ENCODE results near the gene BBIP1. TPM values are rescaled to one million over a fixed set of nuclear protein-coding genes. Genes with fewer than 3 reads are reported as not detected.

BBIP1 gene
- total RNA-seq, 1 donor from 2014 or later = 6.3 TPM

DNA sequence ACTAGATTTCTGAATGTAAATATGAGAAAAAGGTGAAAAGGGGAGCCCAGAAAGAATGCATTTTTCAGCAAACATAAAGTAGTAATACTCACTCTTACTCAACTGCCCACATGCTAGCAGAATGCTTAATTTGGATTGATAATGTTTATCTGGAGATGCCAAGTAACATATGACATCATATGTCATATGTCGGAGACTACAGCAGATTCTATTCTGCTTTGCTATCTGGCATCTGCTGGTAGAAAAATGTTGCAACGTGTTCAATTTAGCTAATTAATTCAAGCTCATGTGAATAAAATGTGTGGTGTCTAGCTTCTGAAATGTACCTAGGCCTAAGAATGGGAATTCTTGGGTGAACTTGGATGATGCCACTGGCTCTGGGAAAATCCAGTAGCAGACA is 4.5 kb downstream of the BBIP1 start:
- H3K27ac ChIP-seq (ENCODE audit: low read depth, low read length) = no peak overlapping the region

GRCh38 chr10:110912374-110912773 is 6.6 kb downstream of the BBIP1 start:
- no peak overlapping the region for H3K4me3 ChIP-seq (ENCODE audit: low read length in 3 of 3)
- H3K9me3 ChIP-seq (ENCODE audit: control insufficient read depth in 3 of 3, low read length in 3 of 3) = no peaks in the 10 kb centered on the region
- H3K9ac ChIP-seq (ENCODE audit: low read depth in 1 of 3, low read length in 3 of 3) = no peak overlapping the region
- H3K27ac ChIP-seq (ENCODE audit: low read depth, low read length) = no peak overlapping the region
- peaks cover 0 to 6% (median 0%) of the 10 kb centered on the region in 3 donors for H3K36me3 ChIP-seq (ENCODE audit: control insufficient read depth in 3 of 3, insufficient read depth in 3 of 3, low read length in 3 of 3)
- no peaks in the 10 kb centered on the region for H3K27me3 ChIP-seq (ENCODE audit: control insufficient read depth in 3 of 3, insufficient read depth in 3 of 3, low read length in 3 of 3)
- peaks cover 0 to 4% (median 2%) of the 10 kb centered on the region in 3 donors for H3K4me1 ChIP-seq (ENCODE audit: control insufficient read depth in 3 of 3, insufficient read depth in 3 of 3, low read length in 3 of 3)

More for the DNA sequence above, 4.5 kb downstream of the BBIP1 start:
- Histone ChIP-seq H3K27me3 (ENCODE audit: control insufficient read depth in 3 of 3, insufficient read depth in 3 of 3, low read length in 3 of 3) (no peaks in the 10 kb centered on the region), H3K4me3 (ENCODE audit: low read length in 3 of 3) (no peak overlapping the region), H3K9me3 (ENCODE audit: control insufficient read depth in 3 of 3, low read length in 3 of 3) (no peaks in the 10 kb centered on the region), H3K9ac (ENCODE audit: low read depth in 1 of 3, low read length in 3 of 3) (no peak overlapping the region), H3K36me3 (ENCODE audit: control insufficient read depth in 3 of 3, insufficient read depth in 3 of 3, low read length in 3 of 3) (peaks cover 0 to 6% (median 0%) of the 10 kb centered on the region in 3 donors), H3K4me1 (ENCODE audit: control insufficient read depth in 3 of 3, insufficient read depth in 3 of 3, low read length in 3 of 3) (peaks cover 3 to 10% (median 10%) of the 10 kb centered on the region in 3 donors)

DNA sequence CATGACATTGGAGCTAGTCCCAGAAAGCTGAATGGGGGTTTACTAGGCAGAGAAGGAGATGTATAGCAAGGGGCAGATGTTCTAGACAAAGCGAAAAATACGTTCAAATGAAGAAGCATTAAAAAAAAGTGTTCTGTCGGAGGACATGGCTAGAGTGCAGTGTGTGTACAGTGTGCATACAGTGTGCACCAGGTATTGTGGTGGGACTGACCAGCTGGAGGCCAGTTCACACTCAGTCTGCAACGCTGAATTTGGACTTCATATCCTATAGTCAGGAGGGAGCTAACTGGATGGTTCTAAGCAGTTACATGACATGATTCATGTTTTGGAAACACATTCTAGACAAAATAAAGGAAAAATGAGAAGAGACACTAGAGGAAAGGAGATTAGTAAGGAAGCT is 8.8 kb downstream of the BBIP1 start:
- Histone ChIP-seq H3K27ac (ENCODE audit: low read depth, low read length) (no peak overlapping the region), H3K27me3 (ENCODE audit: control insufficient read depth in 3 of 3, insufficient read depth in 3 of 3, low read length in 3 of 3) (no peaks in the 10 kb centered on the region), H3K36me3 (ENCODE audit: control insufficient read depth in 3 of 3, insufficient read depth in 3 of 3, low read length in 3 of 3) (peaks cover 0 to 6% (median 0%) of the 10 kb centered on the region in 3 donors), H3K4me1 (ENCODE audit: control insufficient read depth in 3 of 3, insufficient read depth in 3 of 3, low read length in 3 of 3) (no peaks in the 10 kb centered on the region), H3K4me3 (ENCODE audit: low read length in 3 of 3) (no peak overlapping the region), H3K9ac (ENCODE audit: low read depth in 1 of 3, low read length in 3 of 3) (no peak overlapping the region), H3K9me3 (ENCODE audit: control insufficient read depth in 3 of 3, low read length in 3 of 3) (no peaks in the 10 kb centered on the region)

GRCh38 chr10:110903280-110904278 is 15.4 kb downstream of the BBIP1 start:
- H3K36me3 ChIP-seq (ENCODE audit: control insufficient read depth in 3 of 3, insufficient read depth in 3 of 3, low read length in 3 of 3) = peaks cover 0 to 11% (median 4%) of the 10 kb centered on the region in 3 donors
- H3K4me3 ChIP-seq (ENCODE audit: low read length in 3 of 3) = no peak overlapping the region
- H3K4me1 ChIP-seq (ENCODE audit: control insufficient read depth in 3 of 3, insufficient read depth in 3 of 3, low read length in 3 of 3) = no peaks in the 10 kb centered on the region
- H3K27ac ChIP-seq (ENCODE audit: low read depth, low read length) = no peak overlapping the region
- H3K9me3 ChIP-seq (ENCODE audit: control insufficient read depth in 3 of 3, low read length in 3 of 3) = no peaks in the 10 kb centered on the region
- no peaks in the 10 kb centered on the region for H3K27me3 ChIP-seq (ENCODE audit: control insufficient read depth in 3 of 3, insufficient read depth in 3 of 3, low read length in 3 of 3)
- H3K9ac ChIP-seq (ENCODE audit: low read depth in 1 of 3, low read length in 3 of 3) = no peak overlapping the region

DNA sequence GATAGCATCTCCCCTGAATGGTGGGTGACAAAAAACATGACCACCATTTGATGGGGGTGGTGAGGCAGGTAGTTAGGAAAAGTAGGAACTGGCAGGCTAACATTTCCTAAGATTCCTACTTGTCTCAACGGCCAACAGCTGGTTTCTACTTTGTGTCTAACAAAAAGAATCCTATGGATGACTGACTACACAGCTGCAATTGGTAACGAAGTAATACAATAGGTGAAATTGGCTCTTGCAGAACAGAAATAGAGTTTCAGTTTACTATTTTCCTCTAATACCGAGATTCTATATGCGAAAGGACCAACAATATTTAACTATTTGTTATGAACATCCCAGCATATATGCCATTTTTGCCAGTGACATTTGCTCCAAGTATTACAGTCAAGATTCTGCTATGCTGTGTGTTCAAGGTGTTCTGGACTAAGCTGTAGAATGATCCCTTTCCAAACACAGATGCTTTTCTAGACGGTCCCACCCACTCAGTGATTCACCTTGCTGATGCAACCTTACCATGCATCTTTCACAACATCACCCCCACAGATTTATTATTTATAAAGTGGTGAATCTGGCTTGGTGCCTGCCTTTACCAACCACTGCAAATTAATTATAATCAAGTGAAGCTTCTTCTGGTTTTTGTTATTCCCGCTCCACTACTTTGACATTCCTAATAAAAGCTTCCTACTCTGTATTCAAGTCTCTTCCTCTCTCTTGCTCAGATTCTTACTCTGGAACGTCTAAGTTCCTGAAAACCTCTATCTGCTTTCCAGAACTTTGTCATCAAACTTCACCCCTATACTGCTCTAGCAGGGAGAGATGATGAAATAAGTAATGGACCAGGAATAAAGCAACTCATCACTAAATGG is 16.8 kb downstream of the BBIP1 start:
- peaks cover 0 to 1% (median 0%) of the 10 kb centered on the region in 3 donors for H3K4me1 ChIP-seq (ENCODE audit: control insufficient read depth in 3 of 3, insufficient read depth in 3 of 3, low read length in 3 of 3)
- H3K9ac ChIP-seq (ENCODE audit: low read depth in 1 of 3, low read length in 3 of 3) = no peak overlapping the region
- H3K4me3 ChIP-seq (ENCODE audit: low read length in 3 of 3) = no peak overlapping the region
- no peaks in the 10 kb centered on the region for H3K9me3 ChIP-seq (ENCODE audit: control insufficient read depth in 3 of 3, low read length in 3 of 3)
- no peaks in the 10 kb centered on the region for H3K27me3 ChIP-seq (ENCODE audit: control insufficient read depth in 3 of 3, insufficient read depth in 3 of 3, low read length in 3 of 3)
- H3K27ac ChIP-seq (ENCODE audit: low read depth, low read length) = no peak overlapping the region
- H3K36me3 ChIP-seq (ENCODE audit: control insufficient read depth in 3 of 3, insufficient read depth in 3 of 3, low read length in 3 of 3) = peaks cover 2 to 16% (median 6%) of the 10 kb centered on the region in 3 donors

GRCh38 chr10:110900983-110901382 is 18.0 kb downstream of the BBIP1 start:
- H3K9ac ChIP-seq (ENCODE audit: low read depth in 1 of 3, low read length in 3 of 3) = no peak overlapping the region
- no peak overlapping the region for H3K27ac ChIP-seq (ENCODE audit: low read depth, low read length)
- no peak overlapping the region for H3K4me3 ChIP-seq (ENCODE audit: low read length in 3 of 3)
- H3K36me3 ChIP-seq (ENCODE audit: control insufficient read depth in 3 of 3, insufficient read depth in 3 of 3, low read length in 3 of 3) = peaks cover 5 to 24% (median 14%) of the 10 kb centered on the region in 3 donors
- H3K9me3 ChIP-seq (ENCODE audit: control insufficient read depth in 3 of 3, low read length in 3 of 3) = no peaks in the 10 kb centered on the region
- no peaks in the 10 kb centered on the region for H3K27me3 ChIP-seq (ENCODE audit: control insufficient read depth in 3 of 3, insufficient read depth in 3 of 3, low read length in 3 of 3)
- H3K4me1 ChIP-seq (ENCODE audit: control insufficient read depth in 3 of 3, insufficient read depth in 3 of 3, low read length in 3 of 3) = peaks cover 0 to 3% (median 0%) of the 10 kb centered on the region in 3 donors

- Histone ChIP-seq H3K27ac (ENCODE audit: low read depth, low read length) (no peak overlapping the region), H3K4me1 (ENCODE audit: control insufficient read depth in 3 of 3, insufficient read depth in 3 of 3, low read length in 3 of 3) (peaks cover 0 to 3% (median 0%) of the 10 kb centered on the region in 3 donors), H3K9ac (ENCODE audit: low read depth in 1 of 3, low read length in 3 of 3) (no peak overlapping the region), H3K4me3 (ENCODE audit: low read length in 3 of 3) (no peak overlapping the region), H3K27me3 (ENCODE audit: control insufficient read depth in 3 of 3, insufficient read depth in 3 of 3, low read length in 3 of 3) (no peaks in the 10 kb centered on the region), H3K36me3 (ENCODE audit: control insufficient read depth in 3 of 3, insufficient read depth in 3 of 3, low read length in 3 of 3) (peaks cover 6 to 30% (median 21%) of the 10 kb centered on the region in 3 donors), H3K9me3 (ENCODE audit: control insufficient read depth in 3 of 3, low read length in 3 of 3) (no peaks in the 10 kb centered on the region)
Measured at GRCh38 chr10:110898391-110898790, 20.6 kb downstream of the BBIP1 start.

- Histone ChIP-seq H3K4me3 (ENCODE audit: low read length in 3 of 3) (no peak overlapping the region), H3K27ac (ENCODE audit: low read depth, low read length) (no peak overlapping the region), H3K9me3 (ENCODE audit: control insufficient read depth in 3 of 3, low read length in 3 of 3) (no peaks in the 10 kb centered on the region), H3K27me3 (ENCODE audit: control insufficient read depth in 3 of 3, insufficient read depth in 3 of 3, low read length in 3 of 3) (no peaks in the 10 kb centered on the region), H3K4me1 (ENCODE audit: control insufficient read depth in 3 of 3, insufficient read depth in 3 of 3, low read length in 3 of 3) (peaks cover 0 to 3% (median 0%) of the 10 kb centered on the region in 3 donors), H3K36me3 (ENCODE audit: control insufficient read depth in 3 of 3, insufficient read depth in 3 of 3, low read length in 3 of 3) (peaks cover 6 to 34% (median 22%) of the 10 kb centered on the region in 3 donors), H3K9ac (ENCODE audit: low read depth in 1 of 3, low read length in 3 of 3) (no peak overlapping the region)
Measured at GRCh38 chr10:110897184-110897583, 21.8 kb downstream of the BBIP1 start.

DNA sequence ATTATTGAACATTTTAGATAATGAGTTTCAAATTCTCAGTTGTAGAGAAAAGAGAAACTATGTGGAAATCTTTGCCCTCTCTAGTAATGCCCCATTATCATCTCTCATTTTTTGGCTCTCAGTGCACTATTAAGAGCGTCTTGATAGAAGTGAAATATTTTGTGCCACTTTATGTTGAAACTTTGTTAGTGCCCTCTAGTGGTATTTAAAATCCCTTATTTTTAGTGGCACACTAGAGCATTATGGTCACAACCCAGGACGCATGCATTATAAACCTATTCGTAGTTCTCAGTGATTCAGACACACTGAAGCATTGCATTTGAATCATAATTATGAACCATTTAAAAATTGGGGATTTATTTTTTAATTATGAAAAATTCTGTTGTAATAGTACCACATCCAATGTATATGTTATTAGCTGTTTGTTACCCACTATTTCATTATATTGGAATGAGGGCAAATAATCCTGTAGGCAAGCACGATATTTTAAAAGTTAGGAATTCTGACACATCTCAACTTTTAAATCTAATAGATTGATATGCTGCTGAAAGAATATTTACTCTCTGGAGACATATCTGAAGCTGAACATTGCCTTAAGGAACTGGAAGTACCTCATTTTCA is 25.3 kb downstream of the BBIP1 start:
- Histone ChIP-seq H3K36me3 (ENCODE audit: control insufficient read depth in 3 of 3, insufficient read depth in 3 of 3, low read length in 3 of 3) (peaks cover 6 to 39% (median 32%) of the 10 kb centered on the region in 3 donors), H3K9ac (ENCODE audit: low read depth in 1 of 3, low read length in 3 of 3) (no peak overlapping the region), H3K4me3 (ENCODE audit: low read length in 3 of 3) (no peak overlapping the region), H3K27me3 (ENCODE audit: control insufficient read depth in 3 of 3, insufficient read depth in 3 of 3, low read length in 3 of 3) (no peaks in the 10 kb centered on the region), H3K9me3 (ENCODE audit: control insufficient read depth in 3 of 3, low read length in 3 of 3) (no peaks in the 10 kb centered on the region), H3K4me1 (ENCODE audit: control insufficient read depth in 3 of 3, insufficient read depth in 3 of 3, low read length in 3 of 3) (peaks cover 0 to 3% (median 0%) of the 10 kb centered on the region in 3 donors), H3K27ac (ENCODE audit: low read depth, low read length) (no peak overlapping the region)
